IgD-negative memory B cell (primary cell): ENCODE results near the gene GIPR. TPM values are rescaled to one million over a fixed set of nuclear protein-coding genes. Genes with fewer than 3 reads are reported as not detected.
"Not testable (repeated sequence)": the region's sequence is repeated elsewhere in the genome, so short reads cannot be mapped to it uniquely, and the experiment has no call there.

Source experiments
- H3K27ac Mint-ChIP-seq, 3 donors: one replicate each; pipeline ENCODE4 v1.8.0; 2020 to 2022; ENCODE audit warnings: mild to moderate bottlenecking in 3 of 3, mixed read lengths in 3 of 3, moderate library complexity in 1 of 3
- H3K27me3 Mint-ChIP-seq: one replicate; pipeline ENCODE4 v1.8.0; 2021; ENCODE audit warnings: mixed read lengths
- H3K36me3 Mint-ChIP-seq: one replicate; pipeline ENCODE4 v1.8.0; 2020; ENCODE audit warnings: mild to moderate bottlenecking, mixed read lengths
- H3K4me1 Mint-ChIP-seq, 3 donors: one replicate each; pipeline ENCODE4 v1.8.0; 2020 to 2022; ENCODE audit warnings: mixed read lengths in 3 of 3, mild to moderate bottlenecking in 1 of 3
- H3K4me3 Mint-ChIP-seq, 4 donors: one replicate each; pipeline ENCODE4 v1.8.0; 2020 to 2022; ENCODE audit warnings: mild to moderate bottlenecking in 4 of 4, mixed read lengths in 4 of 4, moderate library complexity in 3 of 4
- H3K9me3 Mint-ChIP-seq, 3 donors: one replicate each; pipeline ENCODE4 v1.8.0; 2020 to 2021; ENCODE audit warnings: mixed read lengths in 3 of 3, mild to moderate bottlenecking in 1 of 3
- polyA plus RNA-seq: library from polyadenylated mRNA; unstranded; fragments of 300-500 nt; fragmentation: Illumina TruSeq; gene quantifications from one replicate; pipeline ENCODE4 v1.2.3, GENCODE V29; 2021

Gene GIPR
- polyA plus RNA-seq, 1 donor from 2014 or later = not detected

- H3K4me1 Mint-ChIP-seq = peaks cover 24 to 35% (median 32%) of the 10 kb centered on the region in 3 donors
These were observed 52.0 kb downstream of the GIPR start for GRCh38 chr19:45720065-45720464.

GRCh38 chr19:45728683-45729082, 60.7 kb downstream of the GIPR start:
- peak overlapping the region in 1 of 3 donors; percentile 31 for H3K27ac Mint-ChIP-seq
- peak overlapping the region in 3 of 4 donors; percentile 16 to 84 (median 28) for H3K4me3 Mint-ChIP-seq
- not testable (repeated sequence) for H3K27me3 Mint-ChIP-seq, H3K9me3 Mint-ChIP-seq, H3K36me3 Mint-ChIP-seq
- peaks cover 21 to 32% (median 24%) of the 10 kb centered on the region in 3 donors for H3K4me1 Mint-ChIP-seq

More at GRCh38 chr19:45720065-45720464, 52.0 kb downstream of the GIPR start:
- H3K4me3 Mint-ChIP-seq, H3K9me3 Mint-ChIP-seq, H3K27me3 Mint-ChIP-seq: not testable (repeated sequence)
- H3K36me3 Mint-ChIP-seq = peaks cover 12% of the 10 kb centered on the region
- H3K27ac Mint-ChIP-seq = peak overlapping the region in 1 of 3 donors; percentile 71

- peak overlapping the region; percentile 84 to 98 (median 94) for H3K4me3 Mint-ChIP-seq
- no peaks in the 10 kb centered on the region for H3K27me3 Mint-ChIP-seq
- peak overlapping the region; percentile 31 to 97 (median 46) for H3K27ac Mint-ChIP-seq
- no peaks in the 10 kb centered on the region for H3K9me3 Mint-ChIP-seq
- H3K36me3 Mint-ChIP-seq = peaks cover 3% of the 10 kb centered on the region
- peaks cover 15 to 28% (median 22%) of the 10 kb centered on the region in 3 donors for H3K4me1 Mint-ChIP-seq
These were observed 61.8 kb downstream of the GIPR start for GRCh38 chr19:45729800-45730290.

GRCh38 chr19:45730368-45731288, 62.6 kb downstream of the GIPR start, which contains the start of gene FBXO46:
Gene FBXO46, minus strand, starts transcription at chr19:45730896. Its CDS starts 17,401 bp downstream, at chr19:45713495.
- no peaks in the 10 kb centered on the region for H3K9me3 Mint-ChIP-seq
- peaks cover 3% of the 10 kb centered on the region for H3K36me3 Mint-ChIP-seq
- no peaks in the 10 kb centered on the region for H3K27me3 Mint-ChIP-seq
- peaks cover 15 to 28% (median 22%) of the 10 kb centered on the region in 3 donors for H3K4me1 Mint-ChIP-seq
- peak within 1 kb of the TSS; percentile 46 to 97 (median 87) for H3K27ac Mint-ChIP-seq
- H3K4me3 Mint-ChIP-seq = peak within 1 kb of the TSS; percentile 84 to 98 (median 94)

Other genes with a start within 250 kb of the GIPR start
- 50.2 TPM for gene ERCC1, start 244.3 kb upstream of the GIPR start, polyA plus RNA-seq
- 48.1 TPM for gene FOSB, start 200.2 kb upstream of the GIPR start, polyA plus RNA-seq
- gene RTN2, start 171.2 kb upstream of the GIPR start, polyA plus RNA-seq = 0.71 TPM
- 4.0 TPM for gene PPM1N, start 169.8 kb upstream of the GIPR start, polyA plus RNA-seq
- 111 TPM for gene VASP, start 160.7 kb upstream of the GIPR start, polyA plus RNA-seq
- gene OPA3, start 83.4 kb upstream of the GIPR start, polyA plus RNA-seq = 19.9 TPM
- gene GPR4, start 66.0 kb upstream of the GIPR start, polyA plus RNA-seq = not detected
- gene EML2, start 28.8 kb upstream of the GIPR start, polyA plus RNA-seq = 18.5 TPM
- gene SNRPD2, start 23.7 kb downstream of the GIPR start, polyA plus RNA-seq = 841 TPM
- 2.7 TPM for gene QPCTL, start 24.4 kb downstream of the GIPR start, polyA plus RNA-seq
- gene FBXO46, start 62.7 kb downstream of the GIPR start, polyA plus RNA-seq = 23.7 TPM
- gene MEIOSIN, start 65.2 kb downstream of the GIPR start, polyA plus RNA-seq = not detected
- 0.41 TPM for gene SIX5, start 101.0 kb downstream of the GIPR start, polyA plus RNA-seq
- gene DMPK, start 114.3 kb downstream of the GIPR start, polyA plus RNA-seq = 1.6 TPM
- 16.7 TPM for gene DMWD, start 124.6 kb downstream of the GIPR start, polyA plus RNA-seq
- not detected for gene RSPH6A, start 147.1 kb downstream of the GIPR start, polyA plus RNA-seq
- 26.8 TPM for gene SYMPK, start 194.9 kb downstream of the GIPR start, polyA plus RNA-seq
- not detected for gene FOXA3, start 196.1 kb downstream of the GIPR start, polyA plus RNA-seq
- 10.0 TPM for gene IRF2BP1, start 217.9 kb downstream of the GIPR start, polyA plus RNA-seq
- 0.70 TPM for gene MYPOP, start 234.4 kb downstream of the GIPR start, polyA plus RNA-seq
- not detected for gene NANOS2, start 246.6 kb downstream of the GIPR start, polyA plus RNA-seq